ENCODE data around the gene PER3.
"Not testable (repeated sequence)": the region's sequence is repeated elsewhere in the genome, so short reads cannot be mapped to it uniquely, and the experiment has no call there.

PER3 gene

DNA sequence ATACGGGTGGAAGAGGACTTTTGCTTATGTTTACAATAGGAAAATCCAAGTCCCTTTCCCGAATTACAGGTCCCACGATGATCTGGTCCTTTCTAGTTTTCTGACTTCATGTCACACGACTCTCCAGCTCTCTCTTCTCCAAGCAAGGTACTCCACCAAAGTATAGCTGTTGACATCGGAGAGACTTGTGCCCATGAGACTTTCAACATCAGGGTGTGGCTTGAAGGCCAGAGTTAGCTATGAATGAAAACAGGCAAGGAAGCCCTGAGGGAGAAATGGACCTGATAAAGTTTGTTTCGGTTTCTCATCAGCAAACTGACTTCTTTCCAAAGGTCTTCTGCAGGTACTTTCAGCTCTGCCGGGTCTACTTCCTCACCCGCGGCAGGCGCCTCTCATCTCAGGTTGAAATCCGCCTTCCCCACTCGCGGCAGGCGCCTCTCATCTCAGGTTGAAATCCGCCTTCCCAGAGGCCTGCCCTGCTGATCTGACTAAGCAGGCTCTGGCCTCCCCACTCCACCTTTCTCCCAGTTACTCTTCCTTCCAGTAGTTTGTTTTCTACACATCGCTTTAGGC is 2.1 kb upstream of the PER3 start:
- DNase-seq (ENCODE audit: low read depth, low spot score): no peak
- H3K4me3 ChIP-seq (ENCODE audit: low read depth, low read length): no peak overlapping the region
- TF ChIP-seq, protein P1, sequence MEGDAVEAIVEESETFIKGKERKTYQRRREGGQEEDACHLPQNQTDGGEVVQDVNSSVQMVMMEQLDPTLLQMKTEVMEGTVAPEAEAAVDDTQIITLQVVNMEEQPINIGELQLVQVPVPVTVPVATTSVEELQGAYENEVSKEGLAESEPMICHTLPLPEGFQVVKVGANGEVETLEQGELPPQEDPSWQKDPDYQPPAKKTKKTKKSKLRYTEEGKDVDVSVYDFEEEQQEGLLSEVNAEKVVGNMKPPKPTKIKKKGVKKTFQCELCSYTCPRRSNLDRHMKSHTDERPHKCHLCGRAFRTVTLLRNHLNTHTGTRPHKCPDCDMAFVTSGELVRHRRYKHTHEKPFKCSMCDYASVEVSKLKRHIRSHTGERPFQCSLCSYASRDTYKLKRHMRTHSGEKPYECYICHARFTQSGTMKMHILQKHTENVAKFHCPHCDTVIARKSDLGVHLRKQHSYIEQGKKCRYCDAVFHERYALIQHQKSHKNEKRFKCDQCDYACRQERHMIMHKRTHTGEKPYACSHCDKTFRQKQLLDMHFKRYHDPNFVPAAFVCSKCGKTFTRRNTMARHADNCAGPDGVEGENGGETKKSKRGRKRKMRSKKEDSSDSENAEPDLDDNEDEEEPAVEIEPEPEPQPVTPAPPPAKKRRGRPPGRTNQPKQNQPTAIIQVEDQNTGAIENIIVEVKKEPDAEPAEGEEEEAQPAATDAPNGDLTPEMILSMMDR (IDR thresholded peaks at IDR 0.05; ENCODE audit: low read depth, low read length): no peak
- in situ Hi-C loops (cut with HindIII; ENCODE audit: low sequenced_read_pairs): no loop called here

DNA sequence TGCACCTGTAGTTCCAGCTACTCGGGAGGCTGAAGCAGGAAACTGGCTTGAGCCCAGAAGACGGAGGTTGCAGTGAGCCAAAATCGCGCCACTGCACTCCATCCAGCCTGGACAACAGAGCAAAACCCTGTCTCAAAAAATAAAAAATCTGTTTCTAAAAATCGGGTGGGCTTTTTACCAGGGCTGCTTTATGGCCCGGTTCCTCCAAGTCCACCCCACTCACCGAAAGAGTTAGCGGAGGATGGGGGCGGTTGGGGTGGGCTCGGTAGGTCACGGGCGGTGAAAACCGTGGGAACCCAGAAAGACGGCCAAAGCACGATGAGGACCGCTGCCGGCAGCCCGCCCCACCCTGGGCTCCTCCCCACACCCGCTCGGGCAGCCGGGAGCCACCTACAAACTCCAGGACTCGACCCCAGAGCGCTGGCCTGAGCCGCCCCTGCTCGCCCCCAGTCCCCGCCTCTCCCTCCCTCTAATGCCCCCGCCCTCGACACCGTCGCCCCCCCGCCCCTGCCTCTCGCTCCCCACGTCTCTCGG is 846 bp upstream of the PER3 start:
- DNase-seq (ENCODE audit: low read depth, low spot score): peak; percentile 20
- in situ Hi-C loops (cut with HindIII; ENCODE audit: low sequenced_read_pairs): no loop called here
- H3K4me3 ChIP-seq (ENCODE audit: low read depth, low read length): peak overlapping the region; percentile 55
- TF ChIP-seq, protein P1 (IDR thresholded peaks at IDR 0.05; ENCODE audit: low read depth, low read length): no peak

DNA sequence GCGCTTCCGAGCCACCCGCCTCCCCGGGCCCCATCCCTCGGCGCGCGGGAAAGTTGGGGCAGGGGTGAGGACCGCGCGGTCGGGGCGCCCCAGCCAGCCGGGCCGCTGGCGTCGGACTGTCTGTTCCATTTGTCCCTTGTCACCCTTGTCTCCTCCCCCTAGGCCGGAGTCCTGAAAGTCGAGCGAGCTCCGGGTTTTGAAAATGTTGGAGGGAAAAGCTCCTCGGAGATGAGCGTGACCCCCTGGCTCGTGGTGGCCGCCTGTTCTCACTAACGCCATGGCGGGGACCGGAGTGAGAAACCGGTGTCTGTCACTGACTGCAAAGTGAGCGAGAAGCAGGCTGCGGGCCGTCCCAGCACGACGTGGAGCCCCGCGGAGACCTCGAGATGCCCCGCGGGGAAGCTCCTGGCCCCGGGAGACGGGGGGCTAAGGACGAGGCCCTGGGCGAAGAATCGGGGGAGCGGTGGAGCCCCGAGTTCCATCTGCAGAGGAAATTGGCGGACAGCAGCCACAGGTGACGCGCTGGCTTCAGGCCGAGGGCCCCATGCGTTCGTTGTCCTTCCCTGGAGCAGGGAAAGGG is 491 bp downstream of the PER3 start:
- TF ChIP-seq, protein P1 (IDR thresholded peaks at IDR 0.05; ENCODE audit: low read depth, low read length): no peak
- peak overlapping the region; percentile 34 for H3K4me3 ChIP-seq (ENCODE audit: low read depth, low read length)
- in situ Hi-C loops (cut with HindIII; ENCODE audit: low sequenced_read_pairs): no loop called here
- DNase-seq (ENCODE audit: low read depth, low spot score): no peak

DNA sequence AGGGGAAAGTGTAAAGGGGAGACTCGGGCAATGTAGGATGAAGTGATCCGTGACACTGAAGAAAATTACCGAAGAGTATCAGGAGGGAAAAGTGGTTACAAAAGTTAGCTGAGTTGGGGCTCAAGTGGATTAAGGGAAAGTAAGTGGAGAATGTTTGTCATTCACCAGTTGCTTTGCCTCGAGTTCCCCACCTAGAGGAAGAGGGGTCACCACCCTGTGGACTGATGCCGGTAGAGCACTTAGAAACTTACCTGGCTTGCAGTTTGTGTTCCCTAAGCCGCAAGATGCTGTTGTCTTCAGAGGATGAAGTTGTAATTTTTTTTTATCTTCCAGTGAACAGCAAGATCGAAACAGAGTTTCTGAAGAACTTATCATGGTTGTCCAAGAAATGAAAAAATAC is 1.0 kb downstream of the PER3 start:
- in situ Hi-C loops (cut with HindIII; ENCODE audit: low sequenced_read_pairs): no loop called here
- no peak for DNase-seq (ENCODE audit: low read depth, low spot score)
- no peak overlapping the region for H3K4me3 ChIP-seq (ENCODE audit: low read depth, low read length)
- TF ChIP-seq, protein P1 (IDR thresholded peaks at IDR 0.05; ENCODE audit: low read depth, low read length): no peak

DNA sequence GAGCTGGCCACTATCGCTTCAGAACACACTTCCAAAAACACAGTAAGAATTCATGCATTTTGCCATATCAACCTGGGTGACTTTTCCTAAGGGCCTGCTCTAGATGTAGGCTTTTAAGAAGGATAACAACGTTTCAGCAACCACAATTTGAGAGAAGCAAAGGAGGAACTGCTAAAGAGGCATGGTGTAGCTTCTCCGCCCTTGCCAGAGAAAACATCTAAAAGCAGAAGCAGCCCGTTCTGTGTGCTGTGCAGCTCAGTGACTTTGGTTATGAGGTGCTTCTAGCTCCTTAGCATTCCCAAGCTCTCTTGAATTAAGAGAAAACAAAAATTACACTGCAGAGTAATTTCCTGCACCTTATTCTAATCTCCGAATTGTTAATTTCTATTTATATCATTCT is 2.7 kb downstream of the PER3 start:
- TF ChIP-seq, protein P1 (IDR thresholded peaks at IDR 0.05; ENCODE audit: low read depth, low read length): no peak
- in situ Hi-C loops (cut with HindIII; ENCODE audit: low sequenced_read_pairs): no loop called here
- no peak overlapping the region for H3K4me3 ChIP-seq (ENCODE audit: low read depth, low read length)
- no peak for DNase-seq (ENCODE audit: low read depth, low spot score)

GRCh38 chr1:7789828-7790227 is 5.7 kb downstream of the PER3 start:
- no peak for DNase-seq (ENCODE audit: low read depth, low spot score)
- no peak overlapping the region for H3K4me3 ChIP-seq (ENCODE audit: low read depth, low read length)

GRCh38 chr1:7791027-7791426 is 6.9 kb downstream of the PER3 start:
- in situ Hi-C loops (cut with HindIII; ENCODE audit: low sequenced_read_pairs); DNase-seq (ENCODE audit: low read depth, low spot score); H3K4me3 ChIP-seq (ENCODE audit: low read depth, low read length): not testable (repeated sequence)

More at GRCh38 chr1:7789828-7790227, 5.7 kb downstream of the PER3 start:
- TF ChIP-seq, protein P1 (IDR thresholded peaks at IDR 0.05; ENCODE audit: low read depth, low read length): no peak
- in situ Hi-C loops (cut with HindIII; ENCODE audit: low sequenced_read_pairs): no loop called here
